NT2/D1 (cell line): ENCODE data around the gene PPM1B.

ENCODE experiments used
- SUZ12 ChIP-seq: IDR thresholded peaks from 2 replicates; pipeline ENCODE4 v1.6.1; 2011; ENCODE audit not compliant: insufficient read length, insufficient read depth; ENCODE audit errors: extremely low read depth
- YY1 ChIP-seq: IDR thresholded peaks from 2 replicates; pipeline ENCODE4 v1.6.1; 2011; ENCODE audit not compliant: insufficient read length, insufficient read depth
- ZNF274 ChIP-seq: IDR thresholded peaks from 2 replicates; pipeline ENCODE4 v1.6.1; 2011; ENCODE audit warnings: mild to moderate bottlenecking, low read depth, low read length

DNA sequence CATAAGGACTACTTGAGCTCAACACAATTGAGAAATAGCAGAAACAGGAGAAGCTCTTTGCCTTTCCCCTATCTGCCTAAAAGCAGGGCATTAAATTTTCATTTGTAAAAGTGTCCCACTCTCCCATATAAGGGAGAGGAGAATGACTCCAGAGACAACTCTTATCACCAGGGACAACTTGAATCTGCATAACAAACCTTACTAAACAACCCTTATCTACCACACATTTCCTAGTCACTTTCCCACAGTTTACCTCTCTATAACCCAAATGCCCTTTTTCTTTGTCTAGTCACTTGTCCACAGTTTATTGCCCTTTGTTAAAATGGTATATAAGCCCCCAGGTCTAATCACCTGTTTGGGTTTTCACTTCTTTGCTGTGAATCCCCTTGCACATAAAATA is 37.5 kb upstream of the PPM1B start:
- TF ChIP-seq ZNF274 = no peak
- no peak for TF ChIP-seq YY1
- no peak for TF ChIP-seq SUZ12
